ENCODE data around the gene PAPSS2. TPM values are rescaled to one million over a fixed set of nuclear protein-coding genes. Genes with fewer than 3 reads are reported as not detected.

Gene PAPSS2
- total RNA-seq, 1 donor from 2014 or later: 1.3 TPM

DNA sequence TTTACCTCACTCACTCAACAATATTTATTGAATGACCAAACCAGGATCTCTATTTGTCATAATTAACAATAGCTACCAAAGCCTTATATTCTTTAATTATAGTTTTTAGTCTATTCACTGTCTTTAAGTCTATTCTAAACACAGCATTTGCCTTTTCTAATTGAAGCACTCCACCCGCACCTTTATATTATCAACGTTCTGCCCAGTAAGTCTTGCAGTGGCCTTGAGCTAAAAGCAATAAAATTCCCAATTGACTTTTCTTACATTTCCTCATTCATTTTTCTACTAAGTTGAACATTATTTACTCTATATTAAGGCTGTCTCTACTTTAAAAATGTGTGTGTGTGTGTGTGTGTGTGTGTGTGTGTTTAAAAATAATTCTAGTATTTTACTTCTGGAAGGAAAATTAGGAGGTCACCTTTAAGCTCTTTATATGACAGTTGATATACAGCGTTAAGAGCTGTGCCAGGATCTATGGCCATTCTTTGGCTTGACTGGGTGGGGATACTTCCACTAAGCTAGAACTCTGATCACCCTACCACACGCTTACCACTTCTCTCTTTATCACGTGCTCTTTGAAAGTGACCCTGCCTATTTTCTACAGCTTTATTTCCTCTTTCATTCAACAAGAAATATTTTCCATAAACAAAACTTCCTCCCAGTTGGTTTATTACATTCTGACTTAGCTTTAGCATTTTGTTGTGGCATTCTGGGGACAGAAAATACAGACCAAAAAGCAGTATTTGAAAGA, 8.8 kb downstream of the PAPSS2 start:
- no peaks in the 10 kb centered on the region for H3K9me3 Mint-ChIP-seq

DNA sequence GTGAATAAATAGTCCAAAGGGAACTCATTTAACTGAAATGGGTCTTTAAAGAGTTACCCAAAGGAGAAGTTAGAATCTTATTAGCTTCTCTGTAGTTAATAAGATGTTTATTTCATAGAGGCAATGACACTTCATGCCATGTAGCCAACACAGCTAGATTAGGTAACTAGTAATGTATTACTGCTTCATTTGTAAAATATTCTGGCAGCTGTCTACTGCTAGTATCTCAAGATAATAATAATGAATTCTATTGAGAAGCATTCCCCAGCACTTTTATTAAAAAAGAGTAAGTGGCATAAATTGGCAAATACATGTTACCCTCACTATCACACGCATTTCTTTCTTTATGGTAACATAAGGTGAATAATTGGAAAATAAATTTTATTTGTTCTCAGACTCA, 10.1 kb downstream of the PAPSS2 start:
- Mint-ChIP-seq H3K4me3 (no peak overlapping the region), H3K27me3 (ENCODE audit: low read depth) (no peaks in the 10 kb centered on the region), H3K4me1 (peaks cover 9% of the 10 kb centered on the region), H3K27ac (ENCODE audit: unreplicated experiment) (no peak overlapping the region), H3K36me3 (ENCODE audit: low read depth) (no peaks in the 10 kb centered on the region), H3K9me3 (no peaks in the 10 kb centered on the region)
- TF ChIP-seq, protein P1, sequence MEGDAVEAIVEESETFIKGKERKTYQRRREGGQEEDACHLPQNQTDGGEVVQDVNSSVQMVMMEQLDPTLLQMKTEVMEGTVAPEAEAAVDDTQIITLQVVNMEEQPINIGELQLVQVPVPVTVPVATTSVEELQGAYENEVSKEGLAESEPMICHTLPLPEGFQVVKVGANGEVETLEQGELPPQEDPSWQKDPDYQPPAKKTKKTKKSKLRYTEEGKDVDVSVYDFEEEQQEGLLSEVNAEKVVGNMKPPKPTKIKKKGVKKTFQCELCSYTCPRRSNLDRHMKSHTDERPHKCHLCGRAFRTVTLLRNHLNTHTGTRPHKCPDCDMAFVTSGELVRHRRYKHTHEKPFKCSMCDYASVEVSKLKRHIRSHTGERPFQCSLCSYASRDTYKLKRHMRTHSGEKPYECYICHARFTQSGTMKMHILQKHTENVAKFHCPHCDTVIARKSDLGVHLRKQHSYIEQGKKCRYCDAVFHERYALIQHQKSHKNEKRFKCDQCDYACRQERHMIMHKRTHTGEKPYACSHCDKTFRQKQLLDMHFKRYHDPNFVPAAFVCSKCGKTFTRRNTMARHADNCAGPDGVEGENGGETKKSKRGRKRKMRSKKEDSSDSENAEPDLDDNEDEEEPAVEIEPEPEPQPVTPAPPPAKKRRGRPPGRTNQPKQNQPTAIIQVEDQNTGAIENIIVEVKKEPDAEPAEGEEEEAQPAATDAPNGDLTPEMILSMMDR (conservative IDR thresholded peaks at IDR 0.05): no peak
- no peak for DNase-seq (ENCODE audit: low read depth, low spot score)

More for the DNA sequence above, 8.8 kb downstream of the PAPSS2 start:
- H3K4me1 Mint-ChIP-seq: peaks cover 9% of the 10 kb centered on the region
- DNase-seq (ENCODE audit: low read depth, low spot score): no peak
- no peaks in the 10 kb centered on the region for H3K36me3 Mint-ChIP-seq (ENCODE audit: low read depth)
- H3K27ac Mint-ChIP-seq (ENCODE audit: unreplicated experiment): no peak overlapping the region
- H3K27me3 Mint-ChIP-seq (ENCODE audit: low read depth): peaks cover 3% of the 10 kb centered on the region
- no peak overlapping the region for H3K4me3 Mint-ChIP-seq
- TF ChIP-seq, protein P1 (conservative IDR thresholded peaks at IDR 0.05): no peak

- H3K36me3 Mint-ChIP-seq (ENCODE audit: low read depth): no peaks in the 10 kb centered on the region
Measured at GRCh38 chr10:87670586-87670985, 10.9 kb downstream of the PAPSS2 start.

DNA sequence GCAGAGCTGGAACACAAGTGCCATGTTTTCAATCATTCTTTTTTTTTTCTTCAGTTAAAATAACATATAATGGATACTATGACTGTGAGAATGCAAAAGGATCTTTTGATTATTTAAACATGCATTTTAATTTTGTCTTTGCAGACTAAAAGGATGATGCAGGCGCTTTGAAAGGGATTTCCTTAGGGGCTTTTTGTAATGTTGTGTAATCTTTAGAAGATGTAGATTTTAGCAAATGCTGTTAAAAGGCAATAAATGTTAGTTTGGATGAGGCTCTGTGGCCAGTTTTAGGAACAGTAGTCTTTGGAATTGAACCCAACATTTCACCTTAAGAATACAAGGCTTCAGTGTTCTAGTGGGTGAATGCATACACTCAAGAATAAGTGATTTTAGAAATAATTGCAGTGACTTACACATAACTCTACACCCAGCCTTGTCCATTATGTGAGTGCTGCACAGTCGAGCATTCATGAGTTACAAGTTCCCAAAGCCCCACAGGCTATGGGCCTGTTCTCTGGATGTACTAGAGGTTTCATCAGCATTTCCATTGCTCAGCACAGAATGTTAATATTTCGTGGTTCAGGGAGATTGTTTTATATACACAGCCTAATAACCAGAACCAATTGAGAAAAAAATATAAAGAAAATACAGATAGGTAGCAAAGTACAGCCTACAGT, 11.6 kb downstream of the PAPSS2 start:
- Mint-ChIP-seq H3K4me3 (no peak overlapping the region), H3K9me3 (no peaks in the 10 kb centered on the region), H3K36me3 (ENCODE audit: low read depth) (no peaks in the 10 kb centered on the region), H3K27me3 (ENCODE audit: low read depth) (no peaks in the 10 kb centered on the region), H3K4me1 (peaks cover 9% of the 10 kb centered on the region), H3K27ac (ENCODE audit: unreplicated experiment) (no peak overlapping the region)
- no peak for DNase-seq (ENCODE audit: low read depth, low spot score)
- TF ChIP-seq, protein P1 (conservative IDR thresholded peaks at IDR 0.05): no peak

More at GRCh38 chr10:87670586-87670985, 10.9 kb downstream of the PAPSS2 start:
- Mint-ChIP-seq H3K27ac (ENCODE audit: unreplicated experiment) (no peak overlapping the region), H3K4me3 (no peak overlapping the region), H3K4me1 (peaks cover 9% of the 10 kb centered on the region), H3K27me3 (ENCODE audit: low read depth) (no peaks in the 10 kb centered on the region), H3K9me3 (no peaks in the 10 kb centered on the region)
- DNase-seq (ENCODE audit: low read depth, low spot score): no peak
- TF ChIP-seq, protein P1 (conservative IDR thresholded peaks at IDR 0.05): no peak

DNA sequence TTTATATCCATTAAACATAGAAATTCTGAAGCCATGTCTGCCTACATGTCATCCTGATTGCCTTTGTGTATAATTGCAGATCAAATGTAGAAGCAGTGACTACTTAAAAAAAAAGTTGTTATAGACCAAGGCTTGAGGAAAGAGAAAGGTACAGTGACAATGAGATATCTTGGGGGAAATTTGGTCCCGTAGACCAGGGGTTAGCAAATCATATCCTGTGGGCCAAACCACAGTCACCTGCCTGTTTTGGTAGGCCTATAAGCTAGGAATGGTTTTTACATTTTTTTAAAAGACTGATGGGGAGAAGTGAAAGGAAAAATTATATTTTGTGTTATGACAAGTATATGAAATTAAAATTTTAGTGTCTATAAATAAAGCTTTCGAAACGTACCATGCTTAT, 12.9 kb downstream of the PAPSS2 start:
- Mint-ChIP-seq H3K4me1 (peaks cover 9% of the 10 kb centered on the region), H3K27me3 (ENCODE audit: low read depth) (no peaks in the 10 kb centered on the region), H3K9me3 (no peaks in the 10 kb centered on the region), H3K27ac (ENCODE audit: unreplicated experiment) (no peak overlapping the region), H3K4me3 (no peak overlapping the region), H3K36me3 (ENCODE audit: low read depth) (no peaks in the 10 kb centered on the region)
- no peak for DNase-seq (ENCODE audit: low read depth, low spot score)
- TF ChIP-seq, protein P1 (conservative IDR thresholded peaks at IDR 0.05): no peak
